Prostate gland (tissue), 2 donors: ENCODE results near the gene FABP6.

Experiments
- CTCF ChIP-seq, 4 experiments: fragments of 200-600 bp in 2 of 4; fragments of 450-650 bp in 2 of 4; sonication (generic) in 2 of 4; IDR thresholded peaks; 1 replicate in 3 of 4; 2 replicates in 1 of 4; pipeline ENCODE4 v1.5.1; 2016 to 2019; ENCODE audit warnings: antibody characterized with exemption in 4 of 4, mild to moderate bottlenecking in 2 of 4, moderate library complexity in 2 of 4
- POLR2A ChIP-seq: fragments of 450-650 bp; IDR thresholded peaks from one replicate; pipeline ENCODE4 v1.6.1; 2016; ENCODE audit warnings: antibody characterized with exemption, mild to moderate bottlenecking
- POLR2AphosphoS5 ChIP-seq: sonication (generic); formaldehyde crosslinking; IDR thresholded peaks from one replicate; pipeline ENCODE4 v1.6.1; 2017; ENCODE audit warnings: antibody characterized with exemption

DNA sequence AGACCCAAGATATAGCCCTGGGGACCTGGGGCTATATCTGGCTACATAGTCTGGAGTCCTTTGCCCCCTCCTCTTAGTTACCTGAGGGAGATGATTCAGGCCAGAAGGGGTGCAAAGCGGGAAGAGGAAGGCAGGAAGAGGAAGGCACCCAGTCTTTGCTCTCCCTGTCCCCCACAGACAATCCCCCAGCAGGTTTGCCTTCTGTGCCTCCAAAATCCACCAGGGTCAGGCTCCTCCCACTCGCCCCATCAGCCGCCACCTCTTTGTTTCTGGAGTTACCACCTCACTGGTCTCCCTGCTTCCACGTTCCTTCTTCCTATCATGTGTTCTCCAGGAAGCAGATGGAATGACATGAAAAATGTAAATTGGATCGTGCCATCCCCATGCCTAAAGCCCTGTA, 31.2 kb upstream of the FABP6 start:
- no peak for TF ChIP-seq POLR2AphosphoS5
- TF ChIP-seq CTCF (IDR thresholded peaks at IDR 0.05) = no peak
- TF ChIP-seq POLR2A = no peak
